22Rv1 (cell line): ENCODE measurements around the gene FREM2.

Experiments used
- H3K27ac ChIP-seq: fragments of 450-650 bp; 2 replicates; pipeline ENCODE4 v1.5.1; 2017
- ZFX ChIP-seq: fragments of 450-650 bp; IDR thresholded peaks from 2 replicates; pipeline ENCODE4 v1.6.1; 2017; ENCODE audit warnings: antibody characterized with exemption, borderline replicate concordance
- TF ChIP-seq, protein P1 (sequence below): fragments of 450-650 bp; IDR thresholded peaks from 2 replicates; pipeline ENCODE4 v1.5.1; 2017; ENCODE audit warnings: mild to moderate bottlenecking

The FREM2 gene

DNA sequence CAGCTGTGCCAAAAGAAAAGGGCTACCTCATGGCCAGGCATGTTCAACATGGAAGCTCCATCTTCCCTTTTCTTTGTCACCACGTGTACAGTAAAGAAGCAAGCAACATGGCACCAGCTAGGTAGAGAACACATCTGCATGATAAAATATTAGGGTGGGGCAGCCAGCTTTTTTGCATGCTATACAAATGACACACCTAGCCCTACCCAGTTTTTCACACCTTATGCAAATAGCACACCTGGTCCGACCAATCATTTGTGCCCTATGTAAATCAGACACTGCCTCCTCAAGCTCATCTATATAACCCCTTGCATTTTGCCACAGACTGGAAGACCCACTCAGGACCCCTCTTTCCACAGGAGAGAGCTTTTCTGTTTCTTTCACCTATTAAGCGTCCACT lies 218.2 kb downstream of the FREM2 start:
- TF ChIP-seq, protein P1, sequence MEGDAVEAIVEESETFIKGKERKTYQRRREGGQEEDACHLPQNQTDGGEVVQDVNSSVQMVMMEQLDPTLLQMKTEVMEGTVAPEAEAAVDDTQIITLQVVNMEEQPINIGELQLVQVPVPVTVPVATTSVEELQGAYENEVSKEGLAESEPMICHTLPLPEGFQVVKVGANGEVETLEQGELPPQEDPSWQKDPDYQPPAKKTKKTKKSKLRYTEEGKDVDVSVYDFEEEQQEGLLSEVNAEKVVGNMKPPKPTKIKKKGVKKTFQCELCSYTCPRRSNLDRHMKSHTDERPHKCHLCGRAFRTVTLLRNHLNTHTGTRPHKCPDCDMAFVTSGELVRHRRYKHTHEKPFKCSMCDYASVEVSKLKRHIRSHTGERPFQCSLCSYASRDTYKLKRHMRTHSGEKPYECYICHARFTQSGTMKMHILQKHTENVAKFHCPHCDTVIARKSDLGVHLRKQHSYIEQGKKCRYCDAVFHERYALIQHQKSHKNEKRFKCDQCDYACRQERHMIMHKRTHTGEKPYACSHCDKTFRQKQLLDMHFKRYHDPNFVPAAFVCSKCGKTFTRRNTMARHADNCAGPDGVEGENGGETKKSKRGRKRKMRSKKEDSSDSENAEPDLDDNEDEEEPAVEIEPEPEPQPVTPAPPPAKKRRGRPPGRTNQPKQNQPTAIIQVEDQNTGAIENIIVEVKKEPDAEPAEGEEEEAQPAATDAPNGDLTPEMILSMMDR: no peak
- no peak for TF ChIP-seq ZFX

DNA sequence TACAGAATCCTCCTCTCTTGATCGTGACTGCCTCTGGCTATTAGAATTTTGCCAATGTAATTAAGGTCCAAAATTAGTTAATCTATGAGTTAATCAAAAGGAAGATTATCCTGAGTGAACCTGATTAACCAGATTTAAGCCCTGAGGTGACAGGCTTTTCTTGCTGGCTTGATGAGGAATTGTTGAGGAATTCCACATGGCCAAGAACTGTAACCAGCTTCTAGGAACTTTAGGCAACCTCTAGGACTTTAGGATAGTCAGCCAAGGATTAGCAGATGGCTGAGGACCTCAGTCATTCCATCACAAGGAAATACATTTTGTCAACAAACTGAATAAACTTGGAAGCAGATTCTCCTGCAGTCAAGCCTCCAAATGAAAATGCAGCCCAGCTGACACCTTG lies 219.0 kb downstream of the FREM2 start:
- no peak overlapping the region for H3K27ac ChIP-seq
- no peak for TF ChIP-seq ZFX
- TF ChIP-seq, protein P1: no peak

More for the DNA sequence above, 218.2 kb downstream of the FREM2 start:
- H3K27ac ChIP-seq: no peak overlapping the region

DNA sequence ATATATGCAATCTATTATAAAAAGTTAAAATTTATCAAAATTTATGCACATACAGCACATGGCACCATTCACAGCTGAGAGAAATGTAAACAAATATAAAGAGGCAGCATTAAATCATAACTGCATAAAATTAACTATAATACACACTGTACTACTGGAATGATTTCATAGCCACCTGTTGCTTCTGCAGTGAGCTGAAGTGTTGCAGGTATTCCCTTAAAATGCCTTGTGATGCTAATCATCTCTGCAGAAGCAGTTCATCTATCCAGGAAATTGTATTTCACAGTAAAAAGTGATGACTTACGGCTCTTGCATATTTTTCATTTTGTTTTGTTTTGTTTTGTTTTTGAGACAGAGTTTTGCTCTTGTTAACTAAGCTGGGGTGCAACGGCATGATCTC lies 221.7 kb downstream of the FREM2 start:
- H3K27ac ChIP-seq: no peak overlapping the region
- TF ChIP-seq, protein P1: no peak
- no peak for TF ChIP-seq ZFX

DNA sequence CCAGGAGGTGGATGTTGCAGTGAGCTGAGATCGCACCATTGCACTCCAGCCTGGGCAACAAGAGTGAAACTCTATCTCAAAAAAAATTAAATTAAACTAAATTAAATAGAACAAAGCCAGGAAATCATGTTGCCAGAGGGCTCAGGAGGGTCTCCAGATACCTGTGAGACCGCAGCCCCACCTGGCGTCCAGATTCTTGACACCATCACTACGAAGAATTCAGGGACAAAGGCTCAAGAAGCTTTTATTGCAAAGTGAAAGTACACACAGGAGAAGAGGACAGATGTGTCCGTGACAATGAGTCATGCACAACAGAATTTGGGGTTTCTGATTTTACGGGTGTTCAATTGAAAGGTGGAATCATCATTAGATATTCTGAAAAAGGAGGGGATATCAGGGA lies 227.2 kb downstream of the FREM2 start:
- TF ChIP-seq, protein P1: no peak
- no peak for TF ChIP-seq ZFX
- H3K27ac ChIP-seq: no peak overlapping the region

DNA sequence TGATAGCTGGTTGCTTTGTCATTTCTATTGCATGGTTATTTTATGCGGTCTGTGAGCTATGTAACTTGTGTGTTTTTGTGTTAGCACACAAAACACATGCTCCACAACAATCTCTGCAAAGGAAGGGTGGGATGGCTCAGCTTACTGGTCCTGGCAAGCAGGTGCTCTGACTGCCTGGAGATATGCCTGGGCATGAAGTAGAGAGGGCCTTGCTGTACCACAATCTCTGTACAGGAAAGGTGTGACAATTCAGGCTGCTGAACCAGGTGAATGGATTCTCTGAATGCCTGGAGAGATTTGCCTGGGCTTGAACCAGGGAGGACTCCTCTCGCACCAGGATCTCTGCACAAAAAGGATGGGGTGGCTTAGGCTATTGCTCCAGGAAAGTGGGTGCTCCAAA lies 234.2 kb downstream of the FREM2 start:
- TF ChIP-seq ZFX: no peak
- TF ChIP-seq, protein P1: no peak
- no peak overlapping the region for H3K27ac ChIP-seq

DNA sequence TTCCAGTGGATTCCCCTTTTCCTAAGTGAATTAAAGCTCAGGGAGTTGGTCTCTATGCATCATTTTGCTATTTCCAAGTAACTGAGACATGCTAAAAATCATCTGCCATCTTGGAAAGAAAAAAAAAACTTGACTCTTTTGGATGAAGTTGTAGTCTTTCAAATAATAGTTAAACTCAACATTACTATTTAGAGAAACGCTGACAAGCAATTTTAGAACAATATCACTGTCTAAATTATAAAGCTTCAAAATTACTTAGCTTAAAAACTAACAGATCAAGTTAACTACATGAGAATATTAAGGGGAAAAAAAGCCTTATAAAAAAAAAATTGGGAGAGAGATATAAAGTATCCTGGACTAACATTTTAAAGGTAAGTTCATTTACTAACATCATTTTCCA lies 235.3 kb downstream of the FREM2 start:
- TF ChIP-seq, protein P1: no peak

DNA sequence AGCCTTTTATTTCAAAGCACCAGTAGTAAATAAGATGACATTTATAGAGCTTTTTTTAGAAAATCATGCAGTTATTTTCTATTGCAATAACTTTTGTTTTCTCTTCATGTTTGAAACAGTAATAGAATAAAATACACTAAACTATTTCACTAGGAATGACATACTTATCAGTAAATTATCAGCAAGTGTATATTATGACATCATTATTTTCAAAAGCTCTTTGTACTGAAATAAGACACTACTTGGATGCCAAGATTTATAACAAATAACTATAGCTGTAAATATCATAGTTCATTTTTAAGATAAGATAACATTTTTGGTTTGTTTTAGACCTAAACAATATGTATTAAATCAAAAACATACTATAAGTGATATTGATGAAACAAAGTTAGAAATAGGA lies 246.9 kb downstream of the FREM2 start:
- H3K27ac ChIP-seq: no peak overlapping the region
- TF ChIP-seq ZFX: no peak
- TF ChIP-seq, protein P1: no peak

More for the DNA sequence above, 235.3 kb downstream of the FREM2 start:
- H3K27ac ChIP-seq: no peak overlapping the region
